Kidney (tissue), 14 donors: ENCODE measurements around the gene CDC42EP3. TPM values are rescaled to one million over a fixed set of nuclear protein-coding genes. Genes with fewer than 3 reads are reported as not detected.

Source experiments
- DNase-seq, 5 donors: peaks; one replicate each; pipeline ENCODE4 v3.0.0-alpha.2; 2013 to 2020
- FAIRE-seq: peaks from 2 replicates; lab custom pipeline; 2012; peaks lifted over from hg19 to GRCh38; lab: Jason Lieb, UNC
- H3K27ac ChIP-seq, 2 donors: one replicate each; pipeline ENCODE4 v1.7.0; 2013; ENCODE audit warnings: low read depth in 2 of 2, low read length in 2 of 2, inconsistent platforms in 1 of 2
- H3K27me3 ChIP-seq: one replicate; pipeline ENCODE4 v1.7.1; 2013; ENCODE audit warnings: low read length, inconsistent platforms; ENCODE audit not compliant: control insufficient read depth, insufficient read depth
- H3K36me3 ChIP-seq, 3 donors: one replicate each; pipeline versions ENCODE4 v1.7.0 to v1.7.1; 2013; ENCODE audit warnings: low read length in 3 of 3, control low read depth in 1 of 3, inconsistent platforms in 1 of 3; ENCODE audit not compliant: insufficient read depth in 3 of 3, control insufficient read depth in 2 of 3
- H3K4me1 ChIP-seq, 3 donors: one replicate each; pipeline versions ENCODE4 v1.7.0 to v1.7.1; 2013; ENCODE audit warnings: low read length in 3 of 3, inconsistent platforms in 1 of 3, low read depth in 1 of 3; ENCODE audit not compliant: control insufficient read depth in 2 of 3, insufficient read depth in 2 of 3
- H3K4me3 ChIP-seq, 3 donors: one replicate each; pipeline versions ENCODE4 v1.7.0 to v1.8.1; 2013; ENCODE audit warnings: low read length in 3 of 3, control low read depth in 1 of 3, inconsistent platforms in 1 of 3
- H3K9ac ChIP-seq, 3 donors: one replicate each; pipeline versions ENCODE4 v1.7.0 to v1.7.1; 2013; ENCODE audit warnings: low read length in 3 of 3, control low read depth in 1 of 3, inconsistent platforms in 1 of 3
- H3K9me3 ChIP-seq, 3 donors: one replicate each; pipeline versions ENCODE4 v1.7.0 to v1.7.1; 2013; ENCODE audit warnings: low read length in 3 of 3, control low read depth in 1 of 3, inconsistent platforms in 1 of 3; ENCODE audit not compliant: control insufficient read depth in 2 of 3, insufficient read depth in 1 of 3
- CTCF ChIP-seq: IDR thresholded peaks from 3 replicates; pipeline ENCODE4 v1.5.1; 2012; ENCODE audit warnings: mild to moderate bottlenecking, moderate library complexity, borderline replicate concordance; ENCODE audit not compliant: insufficient read depth; ENCODE audit errors: extremely low read depth
- intact Hi-C: fragments of 100-400 bp; cut with DNase I; formaldehyde crosslinking; loops from one replicate; pipeline ENCODE4 v1.11.1; 2022
- polyA plus RNA-seq: library from polyadenylated mRNA; stranded (reverse); fragments of 350-450 nt; fragmentation: Illumina TruSeq; extraction: RNeasy Lipid Tissue Mini Kit (QIAGEN cat#74804); gene quantifications from one replicate; pipeline ENCODE4 v1.2.3, GENCODE V29; 2014; ENCODE audit warnings: low read depth, low replicate concordance; ENCODE audit not compliant: insufficient read depth
- total RNA-seq: library from RNA; stranded (reverse); fragmentation: NEBNext Ultra II Directional; extraction: Animal tissue kit (Norgen Biotek cat#: 25700); gene quantifications from one replicate; pipeline ENCODE4 v1.2.1, GENCODE V29; 2021
- donor health status: control.
- donor health status: control.
- donor health status: control.
- donor health status: control.
- donor health status: control.
- donor health status: DM: yes; HTN: yes; CAD: no.
- donor health status: Normal renal cell carcinoma (clear cell type).

CDC42EP3 gene
- total and polyA plus RNA-seq, 2 donors from 2014 or later: 21.3 to 34.1 TPM

GRCh38 chr2:37681587-37681986 lies 10.1 kb upstream of the CDC42EP3 start:
- Histone ChIP-seq H3K9me3 (no peaks in the 10 kb centered on the region), H3K4me3 (no peak overlapping the region), H3K27me3 (no peaks in the 10 kb centered on the region), H3K4me1 (no peaks in the 10 kb centered on the region), H3K9ac (no peak overlapping the region), H3K27ac (no peak overlapping the region), H3K36me3 (no peaks in the 10 kb centered on the region)
- FAIRE-seq (no peak), DNase-seq (no peak)
- intact Hi-C loops: no loop called here
- no peak for TF ChIP-seq CTCF

GRCh38 chr2:37679072-37679695 lies 7.7 kb upstream of the CDC42EP3 start:
- H3K9ac ChIP-seq: no peak overlapping the region
- no peak for FAIRE-seq
- H3K4me1 ChIP-seq: no peaks in the 10 kb centered on the region
- H3K36me3 ChIP-seq: no peaks in the 10 kb centered on the region
- intact Hi-C loops: no loop called here
- no peaks in the 10 kb centered on the region for H3K27me3 ChIP-seq
- TF ChIP-seq CTCF: no peak
- H3K4me3 ChIP-seq: no peak overlapping the region
- no peak for DNase-seq
- no peak overlapping the region for H3K27ac ChIP-seq
- no peaks in the 10 kb centered on the region for H3K9me3 ChIP-seq

GRCh38 chr2:37676274-37676673 lies 4.8 kb upstream of the CDC42EP3 start:
- H3K27ac ChIP-seq: no peak overlapping the region
- DNase-seq (no peak), FAIRE-seq (no peak)
- H3K4me1 ChIP-seq: no peaks in the 10 kb centered on the region
- no peak for TF ChIP-seq CTCF
- no peak overlapping the region for H3K9ac ChIP-seq
- intact Hi-C loops: no loop called here
- H3K27me3 ChIP-seq: no peaks in the 10 kb centered on the region
- H3K9me3 ChIP-seq: no peaks in the 10 kb centered on the region
- H3K4me3 ChIP-seq: no peak overlapping the region
- no peaks in the 10 kb centered on the region for H3K36me3 ChIP-seq

- H3K9ac ChIP-seq: no peak overlapping the region
- no peaks in the 10 kb centered on the region for H3K27me3 ChIP-seq
- no peaks in the 10 kb centered on the region for H3K36me3 ChIP-seq
- DNase-seq (no peak), FAIRE-seq (no peak)
- intact Hi-C loops: no loop called here
- no peak overlapping the region for H3K27ac ChIP-seq
- H3K4me3 ChIP-seq: no peak overlapping the region
- H3K4me1 ChIP-seq: peaks cover 0 to 3% (median 0%) of the 10 kb centered on the region in 3 donors
- TF ChIP-seq CTCF: no peak
- H3K9me3 ChIP-seq: no peaks in the 10 kb centered on the region
Measured at GRCh38 chr2:37674946-37675345, 3.5 kb upstream of the CDC42EP3 start.
